T1000 (cell line): ENCODE measurements around the gene EVI5L.
A peak's percentile ranks its signal among the peaks of the same experiment; 100 is the strongest.

Experiments
- DNase-seq: peaks from one replicate; lab custom pipeline; 2025; ENCODE audit warnings: mixed read lengths; lab: John Stamatoyannopoulos, UW

The EVI5L gene

DNA sequence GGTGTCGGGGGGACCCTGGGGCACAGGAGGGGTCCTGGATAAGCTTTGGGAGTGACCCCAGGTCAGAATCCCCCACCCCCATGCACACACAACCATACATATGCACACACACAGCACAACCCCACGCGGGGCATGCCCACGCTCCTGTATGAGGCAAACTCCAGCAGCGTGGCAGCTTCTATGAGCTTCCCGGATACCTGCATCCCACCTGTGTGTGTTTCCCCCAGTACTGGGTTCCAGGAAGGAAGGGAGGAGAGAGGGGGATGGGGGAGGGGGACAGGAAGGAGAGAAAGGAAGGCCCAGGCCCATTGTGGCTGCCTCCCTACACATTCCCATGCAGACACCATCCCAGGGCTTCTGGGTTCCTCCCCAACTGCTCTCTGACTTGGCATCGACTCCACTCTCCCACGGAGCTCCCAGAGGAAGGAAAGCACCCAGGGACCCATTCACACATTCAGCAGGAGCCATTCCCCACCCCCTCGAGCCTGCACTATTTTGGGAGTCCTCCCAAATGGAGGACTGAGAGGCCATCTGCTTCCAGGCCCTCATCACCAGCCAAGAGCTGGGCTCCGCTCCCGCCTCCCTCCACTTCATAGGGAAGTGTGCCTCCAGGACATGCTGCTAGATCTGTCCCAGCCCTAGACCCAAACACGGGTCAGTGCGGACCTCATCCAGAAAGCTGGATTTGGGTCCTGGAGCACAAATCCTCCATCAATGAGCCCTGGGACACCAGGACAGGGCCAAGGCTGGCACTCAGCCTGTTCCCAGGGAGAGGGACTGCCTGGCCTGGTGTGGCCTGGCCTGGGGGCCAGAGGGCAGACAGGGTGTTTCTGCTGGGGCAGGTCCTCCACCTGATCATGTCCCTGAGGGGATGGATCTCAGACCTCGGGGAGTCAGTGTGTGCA is 30.9 kb downstream of the EVI5L start:
- DNase-seq, result no peak

DNA sequence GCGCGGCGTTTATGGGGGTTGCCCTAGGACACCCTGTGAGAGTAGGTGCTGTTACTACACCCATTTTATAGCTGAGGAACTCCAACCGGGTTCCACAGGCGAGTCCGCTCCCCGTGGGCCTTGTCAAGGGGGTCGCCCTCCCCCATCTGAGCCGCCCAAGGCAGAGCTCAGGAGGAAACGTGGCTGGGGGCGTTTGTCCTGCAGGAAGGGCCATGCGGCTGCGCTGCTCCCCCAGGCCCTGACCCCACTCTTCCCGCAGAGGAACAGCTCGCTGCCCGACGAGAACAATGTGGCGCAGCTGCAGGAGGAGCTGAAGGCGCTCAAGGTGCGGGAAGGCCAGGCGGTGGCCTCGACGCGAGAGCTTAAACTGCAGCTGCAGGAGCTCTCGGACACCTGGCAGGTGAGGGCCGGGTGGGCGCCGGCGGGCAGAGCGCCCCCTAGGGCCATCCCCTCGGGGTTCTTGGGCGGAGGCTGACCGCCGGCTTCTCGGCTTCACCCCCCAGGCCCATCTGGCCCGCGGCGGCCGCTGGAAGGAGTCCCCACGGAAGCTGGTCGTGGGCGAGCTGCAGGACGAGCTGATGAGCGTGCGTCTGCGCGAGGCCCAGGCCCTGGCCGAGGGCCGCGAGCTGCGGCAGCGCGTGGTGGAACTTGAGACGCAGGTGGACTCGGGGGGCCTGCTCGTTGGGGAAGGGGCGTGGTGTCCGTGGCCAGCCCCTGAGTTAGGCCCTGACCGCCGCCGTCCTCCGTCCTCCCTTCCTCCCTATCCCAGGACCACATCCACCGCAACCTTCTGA is 31.8 kb downstream of the EVI5L start:
- DNase-seq, result no peak

DNA sequence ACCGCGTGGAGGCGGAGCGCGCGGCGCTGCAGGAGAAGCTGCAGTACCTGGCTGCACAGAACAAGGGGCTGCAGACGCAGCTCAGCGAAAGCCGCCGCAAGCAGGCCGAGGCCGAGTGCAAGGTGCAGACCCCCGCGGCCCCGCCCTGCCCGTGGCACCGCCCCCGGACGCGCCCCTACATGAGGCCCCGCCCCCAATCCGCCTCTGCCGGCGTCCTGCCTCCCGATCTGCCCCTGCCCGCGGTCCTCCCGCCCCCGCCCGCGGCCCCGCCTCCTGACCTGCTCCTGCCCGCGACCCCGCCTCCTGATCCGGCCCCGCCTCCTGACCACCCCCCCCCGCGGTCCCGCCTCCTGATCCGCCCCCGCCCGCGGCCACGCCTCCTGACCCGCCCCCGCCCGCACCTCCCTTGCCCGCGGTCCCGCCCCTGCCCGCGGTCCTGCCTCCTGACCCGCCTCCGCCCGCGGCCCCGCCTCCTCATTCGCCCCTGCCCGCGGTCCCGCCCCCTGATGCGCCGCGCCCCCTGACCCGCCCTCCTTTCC is 32.5 kb downstream of the EVI5L start:
- no peak for DNase-seq

GRCh38 chr19:7863157-7863970 is 33.3 kb downstream of the EVI5L start:
- DNase-seq, result no peak

DNA sequence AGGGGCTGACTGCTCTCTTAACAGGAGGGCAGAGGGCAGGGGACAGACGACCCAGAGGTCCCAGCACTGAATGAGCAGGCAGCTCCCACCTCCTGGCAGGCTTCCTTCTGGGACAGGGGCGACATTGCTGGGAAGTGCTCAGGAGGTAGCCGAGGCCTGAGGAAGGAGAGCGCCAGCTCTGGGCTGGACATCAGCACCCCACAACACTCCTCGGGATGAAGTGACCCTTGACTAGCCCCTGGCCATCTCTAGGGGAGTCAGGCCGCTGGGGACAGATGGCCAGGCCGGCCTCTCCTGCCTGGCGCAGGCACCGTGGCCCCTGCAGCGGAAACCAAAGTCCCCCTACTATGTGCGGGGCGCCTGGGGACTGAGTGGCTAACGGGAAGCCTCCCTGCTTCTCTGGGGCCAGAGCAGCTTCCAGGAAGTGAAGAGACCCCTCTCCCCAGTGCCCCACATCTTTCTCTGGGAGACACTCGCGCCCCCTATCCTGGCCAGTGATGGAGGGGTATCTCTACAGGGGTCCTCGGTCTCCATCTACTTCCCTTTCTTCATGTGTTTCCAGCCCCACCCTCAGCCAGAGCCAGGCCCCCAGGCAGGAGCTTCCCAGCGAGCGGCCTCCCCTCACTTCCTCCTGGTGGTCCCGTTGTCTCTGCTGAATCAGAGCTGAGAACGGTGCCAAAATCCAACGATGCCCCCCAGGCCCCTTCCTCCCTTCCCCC is 34.1 kb downstream of the EVI5L start:
- no peak for DNase-seq

DNA sequence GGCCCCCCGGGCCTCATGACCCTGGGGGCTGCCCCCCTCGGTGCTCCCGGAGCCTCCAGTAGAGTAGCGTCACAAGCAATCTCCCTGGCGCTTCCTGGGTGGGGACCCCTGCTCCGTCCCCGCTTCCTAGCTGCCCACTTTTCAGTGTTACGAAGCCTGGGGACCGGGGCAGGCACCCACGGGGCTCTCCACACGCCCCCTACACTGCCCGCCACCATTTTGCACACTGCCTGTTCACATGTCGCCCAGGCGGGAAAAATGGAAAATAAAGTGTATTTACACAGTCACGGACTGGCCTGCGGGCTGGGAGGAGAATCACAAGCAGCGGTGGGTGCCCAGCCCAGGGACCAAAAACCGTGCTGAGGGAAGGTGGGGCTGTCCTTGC is 34.7 kb downstream of the EVI5L start:
- no peak for DNase-seq

GRCh38 chr19:7865262-7865911 is 35.4 kb downstream of the EVI5L start:
- DNase-seq, result no peak

DNA sequence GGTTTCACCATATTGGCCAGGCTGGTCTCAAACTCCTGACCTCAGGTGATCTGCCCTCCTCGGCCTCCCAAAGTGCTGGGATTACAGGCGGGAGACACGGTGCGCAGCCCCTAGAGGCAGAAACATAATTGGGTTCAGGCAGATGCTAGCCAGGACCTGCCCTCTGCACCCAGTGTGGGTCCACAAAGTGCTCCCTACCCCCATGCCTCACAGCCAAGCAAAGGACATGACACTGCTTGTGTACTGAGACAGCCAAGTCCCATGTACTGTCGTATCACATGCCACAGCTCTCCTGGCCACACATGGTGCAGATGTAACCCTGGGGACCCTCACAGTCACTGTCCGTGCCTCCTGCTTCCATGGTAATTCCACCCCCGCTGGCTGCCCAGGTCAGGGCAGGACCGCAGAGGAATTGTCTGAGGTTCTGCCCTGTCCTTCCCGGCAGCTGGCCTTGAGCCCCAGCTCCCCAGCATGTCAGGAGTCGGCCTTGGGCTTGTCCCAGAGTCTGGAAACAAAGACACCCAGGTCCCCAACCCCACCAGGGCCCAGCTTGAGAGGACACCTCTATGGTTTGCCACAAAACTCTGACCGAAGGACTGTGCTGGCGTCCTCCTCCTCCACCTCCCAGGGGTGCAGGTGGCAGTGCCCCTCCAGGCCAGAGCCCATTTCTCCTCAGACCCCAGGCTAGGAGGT is 36.5 kb downstream of the EVI5L start:
- DNase-seq, result no peak

DNA sequence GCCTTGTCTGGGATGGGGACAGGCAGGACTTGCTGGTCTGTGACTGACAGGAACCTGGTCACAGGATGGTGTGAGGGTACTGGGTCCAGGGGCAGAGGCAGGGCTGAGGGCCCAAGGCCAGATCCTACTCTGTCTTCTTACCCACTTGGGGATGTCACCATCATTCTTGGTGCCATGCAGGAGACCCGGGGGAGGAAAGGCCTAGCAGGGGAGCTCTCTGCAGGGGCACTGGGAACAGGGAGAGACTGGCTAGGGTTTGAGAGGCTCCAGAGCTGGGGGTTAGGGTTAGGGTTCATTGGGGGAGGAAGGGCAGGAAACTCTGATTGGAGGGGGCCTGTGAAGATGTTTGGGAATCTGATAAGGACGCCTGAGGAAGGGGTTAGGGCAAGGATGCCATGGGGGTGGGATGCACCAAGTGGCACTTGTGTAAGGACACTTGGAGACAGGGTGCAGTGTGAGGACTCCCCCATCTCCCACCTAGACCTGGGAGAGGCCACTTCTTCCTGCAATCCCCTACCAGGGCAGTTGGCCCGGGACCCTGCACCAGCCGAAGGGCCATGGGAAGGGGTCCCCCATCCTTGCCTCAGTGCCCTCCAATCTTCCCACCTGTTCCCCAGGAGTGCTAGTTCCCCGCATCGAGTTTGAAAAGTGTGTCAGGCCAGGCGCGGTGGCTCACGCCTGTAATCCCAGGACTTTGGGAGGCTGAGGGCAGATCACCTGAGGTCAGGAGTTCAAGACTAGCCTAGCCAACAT is 37.2 kb downstream of the EVI5L start:
- DNase-seq, result no peak

GRCh38 chr19:7868326-7868670 is 38.3 kb downstream of the EVI5L start:
- DNase-seq, result no peak

- peak; percentile 81 for DNase-seq
Measured at GRCh38 chr19:7868671-7869452, 38.8 kb downstream of the EVI5L start.

- DNase-seq, result peak; percentile 69
Measured at GRCh38 chr19:7869453-7869909, 39.5 kb downstream of the EVI5L start.

DNA sequence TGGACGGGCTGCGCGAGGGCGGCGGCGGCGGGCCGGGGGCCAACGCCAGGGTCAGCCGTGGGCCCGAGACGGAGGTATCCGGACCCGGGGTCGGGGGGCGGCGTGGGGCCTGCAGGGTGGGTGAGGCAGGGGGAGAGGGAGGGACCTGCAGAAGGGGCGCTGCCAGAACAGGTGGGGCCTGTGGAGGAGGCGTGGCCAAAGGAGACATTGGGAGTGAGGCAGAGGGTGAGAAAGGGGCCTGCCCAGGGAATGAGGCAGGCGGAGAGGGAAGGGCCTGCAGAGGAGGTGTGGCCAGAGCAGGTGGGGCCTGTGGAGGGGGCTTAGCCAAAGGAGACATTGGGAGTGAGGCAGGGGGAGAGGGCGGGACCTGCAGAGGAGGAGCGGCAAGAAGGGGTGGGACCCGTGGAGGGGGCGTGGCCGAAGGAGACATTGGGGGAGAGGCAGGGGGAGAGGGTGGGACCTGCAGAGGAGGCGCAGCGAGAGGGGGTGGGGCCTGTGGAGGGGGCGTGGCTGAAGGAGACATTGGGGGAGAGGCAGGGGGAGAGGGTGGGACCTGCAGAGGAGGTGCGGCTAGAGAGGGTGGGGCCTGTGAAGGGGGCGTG is 40.0 kb downstream of the EVI5L start:
- peak; percentile 84 for DNase-seq

DNA sequence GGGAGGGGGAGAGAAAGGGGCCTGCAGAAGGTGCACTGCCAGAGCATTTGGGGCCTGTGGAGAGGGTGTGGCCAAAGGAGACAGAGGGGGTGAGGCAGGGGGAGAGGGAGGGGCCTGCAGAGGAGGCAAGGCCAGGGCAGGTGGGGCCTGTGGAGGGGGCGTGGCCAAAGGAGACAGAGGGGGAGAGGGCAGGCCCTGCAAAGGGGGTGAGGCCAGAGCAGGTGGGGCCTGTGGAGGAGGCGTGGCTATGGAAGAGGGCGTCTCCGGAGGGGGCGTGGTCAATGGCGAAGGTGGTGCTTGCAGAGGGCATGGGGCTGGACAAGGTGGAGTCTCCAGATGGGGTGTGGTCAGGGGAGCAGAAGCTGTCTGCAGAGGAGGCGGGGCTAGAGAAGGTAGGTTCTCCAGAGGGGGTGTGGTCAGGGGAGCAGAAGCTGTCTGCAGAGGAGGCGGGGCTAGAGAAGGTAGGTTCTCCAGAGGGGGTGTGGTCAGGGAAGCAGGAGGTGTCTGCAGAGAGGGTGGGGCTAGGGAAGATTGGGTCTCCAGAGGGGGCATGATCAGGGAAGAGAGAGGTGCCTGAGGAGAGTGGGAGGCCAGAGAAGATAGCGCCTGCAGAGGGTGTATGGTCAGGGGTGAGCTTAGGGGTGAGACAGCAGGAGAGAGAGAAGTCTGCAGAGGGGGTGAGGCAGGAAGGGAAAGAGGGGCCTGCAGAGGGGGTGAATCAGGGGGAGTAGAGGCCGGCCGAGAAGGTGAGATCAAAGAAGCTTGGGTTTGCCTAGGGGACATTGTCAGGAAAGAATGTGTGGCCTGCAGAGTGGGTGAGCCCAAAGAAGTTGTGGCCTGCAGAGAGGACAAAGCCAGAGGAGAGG is 40.8 kb downstream of the EVI5L start:
- DNase-seq, result peak; percentile 84

DNA sequence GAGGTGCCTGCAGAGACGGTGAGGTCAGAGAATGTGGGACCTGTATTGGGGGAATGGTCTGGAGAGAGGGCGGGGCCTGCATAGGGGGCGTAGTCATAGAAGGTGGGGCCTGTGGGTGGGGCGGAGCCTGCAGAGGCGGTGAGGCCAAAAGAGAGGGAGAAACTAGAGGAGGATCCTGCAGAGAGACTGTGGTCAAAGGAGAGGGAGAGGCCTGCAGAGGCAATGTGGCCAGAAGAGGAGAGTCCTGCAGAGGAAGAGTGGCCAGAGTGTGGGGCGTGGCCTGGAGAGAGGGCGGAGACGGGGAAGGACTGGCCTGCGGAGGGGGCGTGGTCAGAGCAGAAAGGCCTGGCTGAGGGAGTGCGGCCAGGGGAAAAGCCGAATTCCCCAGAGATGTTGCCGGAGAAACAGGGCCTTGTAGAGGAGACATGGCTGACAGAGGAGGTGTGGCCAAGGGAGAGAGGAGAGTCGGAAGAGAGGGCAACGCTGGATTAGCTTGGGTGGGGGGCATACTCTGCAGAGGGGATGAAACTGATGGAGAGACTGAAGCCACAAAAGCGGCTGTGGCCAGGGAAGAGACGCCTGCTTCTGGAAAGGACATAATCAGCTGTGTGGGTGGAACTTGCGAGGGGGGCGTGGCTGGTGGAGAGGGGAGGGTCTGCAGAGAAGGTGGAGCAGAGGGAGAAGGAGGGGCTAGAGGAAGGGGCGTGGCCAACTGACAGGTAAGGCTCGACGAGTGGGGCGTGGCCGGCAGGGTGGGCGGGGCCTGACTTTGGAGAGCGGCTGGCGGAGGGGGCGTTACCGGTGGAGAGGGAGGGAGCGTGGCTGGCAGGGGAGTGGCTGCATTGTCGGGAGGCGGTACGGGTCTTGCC is 41.7 kb downstream of the EVI5L start:
- DNase-seq, result peak; percentile 91
